GM18505 (cell line): ENCODE data around the gene ANTXR1.

Source experiments
- ATAC-seq: cut with Tn5 transposase; IDR thresholded peaks from one replicate; pipeline ENCODE4 v1.9.1; 2021; ENCODE audit not compliant: unreplicated experiment
- POLR2A ChIP-seq: IDR thresholded peaks from 4 replicates; pipeline ENCODE4 v1.6.1; 2011; ENCODE audit warnings: borderline replicate concordance; ENCODE audit not compliant: insufficient read depth, insufficient read length; ENCODE audit errors: extremely low read depth

ANTXR1 gene

GRCh38 chr2:69012310-69013141, 453 bp upstream of the ANTXR1 start:
- no peak for ATAC-seq
- TF ChIP-seq POLR2A, result no peak

DNA sequence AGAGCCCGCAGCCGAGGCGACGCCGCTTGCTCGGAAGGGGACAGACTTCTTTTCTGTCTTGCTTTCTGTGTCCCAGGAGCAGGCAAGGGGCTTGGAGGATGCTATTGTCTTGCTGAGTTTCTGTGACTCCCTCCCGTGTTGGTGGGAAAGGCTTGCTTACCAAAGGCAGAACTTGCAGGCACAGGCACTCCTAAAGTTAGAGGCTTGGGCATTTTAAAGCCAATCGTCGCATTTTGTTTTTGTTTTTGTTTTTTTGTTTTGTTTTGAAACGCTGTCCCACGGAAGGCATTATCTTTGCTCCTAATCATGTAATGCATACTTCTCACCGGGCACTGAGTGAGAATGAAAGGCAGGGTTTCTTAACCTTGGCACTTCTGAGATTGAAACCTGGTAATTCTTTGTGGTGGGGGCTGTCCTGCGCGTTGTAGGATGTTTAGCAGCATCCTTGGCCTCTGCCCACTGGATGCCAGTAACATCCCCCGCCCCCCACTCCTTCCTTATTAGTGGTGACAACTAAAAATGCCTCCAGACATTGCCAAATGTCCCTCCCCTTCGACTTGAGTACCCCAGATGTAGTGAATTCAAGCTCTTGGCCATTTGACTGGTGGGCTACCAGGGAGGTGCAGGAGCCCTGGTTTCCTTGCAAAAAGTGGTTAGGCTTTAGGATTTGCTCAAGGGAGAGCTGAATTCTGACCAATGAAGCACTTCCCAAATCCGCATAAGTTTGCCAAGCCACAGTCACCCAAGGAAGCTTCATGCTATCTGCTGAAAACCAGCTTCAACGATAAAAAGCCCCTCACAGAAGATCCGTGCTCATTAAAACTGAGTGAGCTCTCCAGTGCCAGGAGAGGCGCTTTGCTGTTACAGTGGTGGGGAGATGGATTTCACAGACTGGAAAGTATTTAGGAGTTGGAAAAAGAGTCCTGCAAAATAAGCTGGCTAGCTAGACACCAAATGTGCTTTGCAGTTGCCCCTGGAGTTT, 1.2 kb downstream of the ANTXR1 start:
- no peak for TF ChIP-seq POLR2A
- no peak for ATAC-seq

DNA sequence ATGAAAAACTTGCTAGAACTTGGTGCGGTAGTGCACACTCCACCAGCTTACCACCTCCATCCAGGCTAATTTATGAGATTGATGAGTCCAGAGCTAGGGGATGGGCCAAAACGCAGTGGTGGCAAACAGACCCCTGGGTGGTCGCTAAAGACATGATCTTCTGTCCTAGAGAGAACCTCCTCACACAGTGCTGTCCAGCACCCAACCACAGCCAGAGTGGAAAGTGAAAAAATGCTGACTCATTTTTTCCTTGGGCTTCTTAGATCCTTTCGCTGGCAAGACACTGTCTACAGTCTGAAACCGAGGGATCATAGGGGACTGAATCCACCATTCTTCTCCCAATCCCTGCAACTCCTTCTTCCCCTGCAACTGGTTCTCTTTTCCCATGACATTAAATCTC, 4.1 kb downstream of the ANTXR1 start:
- ATAC-seq, result no peak
- TF ChIP-seq POLR2A, result no peak

- ATAC-seq, result no peak
- no peak for TF ChIP-seq POLR2A
These were observed 4.9 kb downstream of the ANTXR1 start for GRCh38 chr2:69017835-69018234.

- no peak for TF ChIP-seq POLR2A
- no peak for ATAC-seq
These were observed 5.7 kb downstream of the ANTXR1 start for GRCh38 chr2:69018678-69019095.

DNA sequence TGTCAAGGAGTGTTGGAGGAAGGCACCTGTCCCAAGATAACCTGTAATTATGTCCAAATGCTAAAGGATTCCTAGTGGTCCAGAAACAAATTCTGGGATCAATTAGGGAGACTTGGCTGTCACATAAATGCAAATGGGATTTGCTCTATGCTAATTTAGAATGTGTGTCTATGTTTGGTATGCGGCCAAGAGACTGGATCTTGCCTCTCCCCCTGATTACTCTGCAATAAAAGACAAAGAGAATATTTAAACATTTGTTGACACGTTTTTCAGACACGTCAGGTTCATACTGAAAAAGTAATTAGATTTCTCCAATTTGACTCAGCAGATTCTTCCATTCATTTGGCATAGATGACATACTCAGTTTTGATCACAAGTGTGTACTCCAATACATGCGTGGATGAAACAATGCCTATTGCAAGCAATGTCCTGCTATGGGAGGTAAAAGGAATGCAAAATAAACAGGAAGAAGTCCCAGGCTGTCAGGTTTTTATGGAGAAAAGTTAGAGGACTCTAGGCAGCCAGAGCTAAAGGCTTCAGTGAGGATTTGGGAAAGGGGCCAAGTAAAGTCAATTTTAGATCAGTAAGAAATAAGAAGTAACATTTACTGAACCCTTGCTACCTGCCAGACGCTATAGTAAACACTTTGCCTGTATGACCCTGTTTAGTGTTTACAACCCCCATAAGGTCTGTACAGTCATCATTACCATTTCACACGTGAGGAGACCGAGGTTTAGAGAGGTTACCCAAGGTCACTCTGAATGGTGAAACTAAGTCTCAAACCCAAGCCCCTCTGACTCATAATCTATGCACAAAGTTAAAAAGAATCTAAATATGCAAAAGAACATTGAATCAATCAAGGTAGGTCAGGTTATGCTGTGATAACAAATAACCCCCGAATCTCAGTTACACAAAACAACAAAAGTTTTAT, 7.8 kb downstream of the ANTXR1 start:
- no peak for TF ChIP-seq POLR2A
- no peak for ATAC-seq

DNA sequence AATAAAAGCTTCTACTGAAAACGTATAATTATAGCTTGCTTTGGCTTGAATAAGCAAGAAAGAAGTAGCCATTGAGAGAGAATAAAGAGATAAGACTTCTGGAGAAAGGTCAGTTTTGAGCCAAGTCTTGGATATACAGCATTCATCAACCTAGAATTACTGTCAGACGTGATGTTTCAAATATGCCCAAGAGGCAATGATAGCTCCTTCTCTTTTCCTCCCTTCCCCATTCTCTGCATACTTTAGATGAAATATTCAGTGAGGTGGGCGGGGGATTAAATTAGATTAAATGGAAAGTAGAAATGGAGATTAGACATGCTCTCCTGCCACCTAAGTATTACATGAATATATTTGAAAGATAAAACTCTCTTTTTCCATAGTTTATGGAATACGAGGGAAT, 8.7 kb downstream of the ANTXR1 start:
- no peak for TF ChIP-seq POLR2A
- no peak for ATAC-seq

DNA sequence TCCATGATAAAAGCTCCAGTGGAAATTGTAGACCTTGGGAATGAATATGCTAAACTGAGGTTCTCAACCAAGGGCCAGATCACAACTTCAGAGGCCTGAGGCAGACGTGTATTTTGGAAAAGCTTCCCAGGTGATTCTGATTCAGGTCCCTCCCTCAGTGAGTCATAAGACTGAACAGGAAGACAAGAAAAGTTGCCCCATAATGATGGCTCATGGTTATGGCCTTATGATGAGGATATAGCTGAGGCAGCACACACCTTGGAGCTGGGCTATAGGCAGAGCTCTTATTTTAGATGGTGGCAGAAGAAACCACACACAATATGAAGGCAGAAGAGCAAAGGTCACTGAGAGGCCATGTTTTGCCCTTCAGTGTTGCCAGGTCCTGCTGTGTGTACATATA, 9.6 kb downstream of the ANTXR1 start:
- no peak for ATAC-seq

DNA sequence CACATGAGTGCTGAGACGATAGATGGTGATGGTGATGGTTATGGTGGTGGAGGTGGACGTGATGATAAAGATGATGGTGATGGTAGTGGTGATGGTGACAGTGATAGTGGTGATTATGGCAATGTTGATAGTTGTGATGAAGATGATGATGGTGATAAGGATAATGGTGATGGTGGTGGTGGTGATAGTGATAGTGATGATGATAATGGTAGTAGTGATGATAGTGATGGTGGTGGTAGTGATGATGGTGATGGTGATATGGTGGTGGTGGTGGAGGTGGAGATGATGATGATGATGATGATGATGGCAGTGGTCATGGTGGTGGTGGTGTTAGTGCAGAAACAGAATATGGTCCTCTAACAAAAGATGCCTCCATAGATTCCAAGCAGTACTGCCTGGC, 10.3 kb downstream of the ANTXR1 start:
- ATAC-seq, result no peak
- TF ChIP-seq POLR2A, result no peak

More for the DNA sequence above, 9.6 kb downstream of the ANTXR1 start:
- no peak for TF ChIP-seq POLR2A

DNA sequence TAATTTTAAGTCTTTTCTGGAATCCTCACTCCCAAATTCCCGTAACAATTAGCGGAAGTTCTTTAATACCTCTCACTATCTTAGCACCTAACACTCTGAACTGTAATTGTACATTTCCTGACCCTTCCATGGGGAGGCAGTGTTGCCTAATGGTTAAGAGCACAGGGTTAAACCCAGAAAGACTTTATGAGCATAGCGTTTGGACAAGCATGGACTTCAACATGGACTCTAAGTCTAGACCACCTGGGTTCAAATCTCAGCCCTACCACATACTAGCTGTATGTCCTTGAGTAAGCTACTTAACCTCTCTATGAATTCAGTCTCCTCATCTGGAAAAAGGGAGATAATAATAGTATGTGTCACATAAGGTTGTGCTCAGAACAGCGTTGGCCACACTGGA, 13.0 kb downstream of the ANTXR1 start:
- no peak for TF ChIP-seq POLR2A
- ATAC-seq, result no peak

GRCh38 chr2:69026691-69027459, 13.9 kb downstream of the ANTXR1 start:
- ATAC-seq, result no peak
- TF ChIP-seq POLR2A, result no peak
